Karpas-422 (cell line): Measurements from ENCODE around the gene JARID2. TPM values are rescaled to one million over a fixed set of nuclear protein-coding genes. Genes with fewer than 3 reads are reported as not detected.

Experiments
- DNase-seq: peaks from one replicate; pipeline ENCODE4 v3.0.0-alpha.2; 2015
- H2AFZ ChIP-seq: fragments of 200-600 bp; sonication (generic); 2 replicates; pipeline ENCODE4 v1.6.1; 2014; ENCODE audit warnings: antibody characterized with exemption, low read length, mixed read lengths
- H3K27ac ChIP-seq: fragments of 200-600 bp; sonication (generic); 2 replicates; pipeline ENCODE4 v1.5.1; 2014; ENCODE audit warnings: mild to moderate bottlenecking, low read length, moderate library complexity
- H3K27me3 ChIP-seq: fragments of 200-600 bp; sonication (generic); 2 replicates; pipeline ENCODE4 v1.6.1; 2014; ENCODE audit warnings: low read length, mixed read lengths
- H3K36me3 ChIP-seq: fragments of 200-600 bp; sonication (generic); 2 replicates; pipeline ENCODE4 v1.6.1; 2014; ENCODE audit warnings: low read length, mixed read lengths; ENCODE audit not compliant: insufficient read depth
- H3K4me1 ChIP-seq: fragments of 200-600 bp; sonication (generic); 2 replicates; pipeline ENCODE4 v1.6.1; 2014; ENCODE audit warnings: mild to moderate bottlenecking, low read length, mixed read lengths
- H3K4me2 ChIP-seq: fragments of 200-600 bp; sonication (generic); 2 replicates; pipeline ENCODE4 v1.6.1; 2014; ENCODE audit warnings: low read length, low read depth, mild to moderate bottlenecking; ENCODE audit not compliant: poor library complexity, severe bottlenecking
- H3K4me3 ChIP-seq: fragments of 200-600 bp; sonication (generic); 2 replicates; pipeline ENCODE4 v1.5.1; 2014; ENCODE audit warnings: mild to moderate bottlenecking, antibody characterized with exemption, low read length, mixed read lengths
- H3K79me2 ChIP-seq: fragments of 200-600 bp; sonication (generic); 2 replicates; pipeline ENCODE4 v1.6.1; 2014; ENCODE audit warnings: mild to moderate bottlenecking, low read length, mixed read lengths
- H3K9ac ChIP-seq: fragments of 200-600 bp; sonication (generic); 2 replicates; pipeline ENCODE4 v1.6.0; 2014; ENCODE audit warnings: low read length
- H3K9me2 ChIP-seq: fragments of 200-600 bp; sonication (generic), shearing (Covaris generic); replicated peaks from 2 replicates; pipeline ENCODE4 v1.6.0; 2014; ENCODE audit warnings: mild to moderate bottlenecking, low read length, moderate library complexity; ENCODE audit not compliant: insufficient read depth
- H3K9me3 ChIP-seq: fragments of 300-700, 200-600 bp; sonication (generic); 2 replicates; pipeline ENCODE4 v1.6.1; 2014; ENCODE audit warnings: low read length, mixed read lengths
- H4K20me1 ChIP-seq: fragments of 200-600 bp; sonication (generic); 2 replicates; pipeline ENCODE4 v1.6.1; 2014; ENCODE audit warnings: mild to moderate bottlenecking, antibody characterized with exemption, low read length, low read depth; ENCODE audit not compliant: insufficient read depth
- total RNA-seq: library from RNA; depleted of rRNA; stranded (reverse); fragments of >200 nt; shearing (Covaris generic); gene quantifications from 2 replicates; pipeline ENCODE4 v1.2.3, GENCODE V29; 2014; ENCODE audit warnings: low replicate concordance

The JARID2 gene
- total RNA-seq, 1 experiment from 2014 or later: 2.8 TPM

DNA sequence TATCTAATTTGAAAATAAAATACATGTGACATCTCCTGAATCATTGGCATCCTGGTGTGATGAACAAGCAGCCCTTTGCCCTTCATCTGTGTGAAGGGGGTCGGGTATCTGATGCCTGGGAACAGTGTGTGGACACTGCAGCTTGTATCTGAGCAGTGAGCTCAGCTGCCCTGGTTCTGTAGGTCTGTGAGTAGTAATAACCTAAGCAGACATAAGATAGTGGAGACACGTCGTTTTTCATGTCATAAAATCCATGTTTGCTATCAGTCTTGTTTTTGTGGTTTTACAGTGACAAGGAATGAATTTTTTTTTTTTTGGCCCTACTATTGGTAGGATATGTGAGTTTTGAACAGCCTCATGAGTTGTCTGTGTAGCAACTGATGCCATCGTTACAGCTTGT is 133.0 kb downstream of the JARID2 start:
- H3K9ac ChIP-seq: no peak overlapping the region

DNA sequence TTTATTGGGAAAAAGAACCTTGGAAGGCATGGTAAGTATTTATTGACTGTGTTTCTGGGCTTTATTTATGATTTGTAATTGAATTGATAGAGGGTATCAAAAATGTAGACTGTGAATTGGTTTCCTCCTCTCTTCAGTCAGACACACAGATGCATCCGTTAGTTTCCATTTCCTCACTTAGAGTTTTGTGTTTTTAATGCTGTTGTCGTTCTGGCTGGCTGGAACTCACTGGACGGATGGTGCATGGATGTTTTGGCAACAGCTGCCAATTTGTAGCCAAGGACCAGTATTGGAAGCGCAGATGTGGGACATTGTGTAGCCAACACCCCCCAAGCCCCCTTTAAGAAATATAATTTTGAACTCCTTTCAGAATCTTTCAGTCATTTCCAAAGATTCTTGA is 134.5 kb downstream of the JARID2 start:
- Histone ChIP-seq H3K4me2 (no peak overlapping the region), H3K9ac (no peak overlapping the region), H3K27me3 (no peaks in the 10 kb centered on the region), H3K9me2 (no peaks in the 10 kb centered on the region), H3K4me3 (no peak overlapping the region), H3K27ac (no peak overlapping the region), H3K79me2 (no peaks in the 10 kb centered on the region), H2AFZ (no peak overlapping the region), H3K36me3 (no peaks in the 10 kb centered on the region), H3K4me1 (no peaks in the 10 kb centered on the region), H4K20me1 (peaks cover 50% of the 10 kb centered on the region; the same call in 1 of the 2 replicates), H3K9me3 (no peaks in the 10 kb centered on the region)
- DNase-seq: no peak

More for the DNA sequence above, 133.0 kb downstream of the JARID2 start:
- Histone ChIP-seq H2AFZ (no peak overlapping the region), H3K4me3 (no peak overlapping the region), H3K27me3 (no peaks in the 10 kb centered on the region), H3K36me3 (no peaks in the 10 kb centered on the region), H3K9me3 (no peaks in the 10 kb centered on the region), H3K79me2 (no peaks in the 10 kb centered on the region), H3K27ac (no peak overlapping the region), H4K20me1 (peaks cover 55% of the 10 kb centered on the region; the same call in 1 of the 2 replicates), H3K4me2 (no peak overlapping the region), H3K9me2 (no peaks in the 10 kb centered on the region), H3K4me1 (no peaks in the 10 kb centered on the region)
- no peak for DNase-seq

DNA sequence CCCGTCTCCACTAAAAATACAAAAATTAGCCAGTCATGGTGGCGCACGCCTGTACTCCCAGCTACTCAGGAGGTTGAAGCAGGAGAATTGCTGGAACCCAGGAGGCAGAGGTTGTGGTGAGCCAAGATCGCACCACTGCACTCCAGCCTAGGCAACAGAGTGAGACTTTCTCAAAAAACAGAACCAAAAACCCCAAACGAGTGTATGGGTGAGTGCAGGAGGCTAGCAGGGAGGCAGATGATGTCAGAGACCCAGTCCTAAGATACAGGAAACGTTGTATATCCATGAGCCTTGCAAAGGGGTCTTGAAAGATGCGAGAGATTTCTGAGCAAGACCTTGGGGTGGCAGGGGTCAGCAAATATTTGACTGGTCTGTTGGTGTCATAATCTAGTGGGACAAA is 136.2 kb downstream of the JARID2 start:
- Histone ChIP-seq H3K9me2 (no peaks in the 10 kb centered on the region), H3K79me2 (no peaks in the 10 kb centered on the region), H3K36me3 (no peaks in the 10 kb centered on the region), H3K4me2 (no peak overlapping the region), H3K27me3 (no peaks in the 10 kb centered on the region), H3K9ac (no peak overlapping the region), H2AFZ (no peak overlapping the region), H4K20me1 (peaks cover 39% of the 10 kb centered on the region; the same call in 1 of the 2 replicates), H3K9me3 (no peaks in the 10 kb centered on the region), H3K27ac (no peak overlapping the region), H3K4me3 (no peak overlapping the region), H3K4me1 (no peaks in the 10 kb centered on the region)
- no peak for DNase-seq

DNA sequence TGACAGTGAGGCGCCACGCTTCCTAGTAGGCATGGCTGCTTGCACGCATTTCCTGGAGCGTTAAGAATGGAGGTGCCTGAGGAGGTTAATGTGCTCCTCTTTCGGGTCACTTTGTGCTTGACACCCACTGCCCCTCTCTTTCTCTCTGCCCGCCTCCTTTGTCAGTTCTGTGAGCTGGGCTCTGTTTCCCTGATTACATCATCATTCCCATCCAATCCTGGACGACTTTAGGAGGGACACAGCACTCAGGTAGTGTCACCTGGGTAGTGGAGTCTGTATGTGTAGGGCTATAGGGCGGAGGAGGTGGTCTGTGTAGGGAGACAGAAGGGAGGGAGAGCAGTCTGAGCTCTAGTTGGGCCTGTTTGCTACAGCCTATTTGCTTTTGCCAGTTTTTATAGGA is 136.8 kb downstream of the JARID2 start:
- no peaks in the 10 kb centered on the region for H3K9me3 ChIP-seq
- H3K4me2 ChIP-seq: no peak overlapping the region
- no peak overlapping the region for H2AFZ ChIP-seq
- H3K4me3 ChIP-seq: no peak overlapping the region
- no peak for DNase-seq
- no peak overlapping the region for H3K27ac ChIP-seq
- no peaks in the 10 kb centered on the region for H3K79me2 ChIP-seq
- no peaks in the 10 kb centered on the region for H3K36me3 ChIP-seq
- no peak overlapping the region for H3K9ac ChIP-seq
- no peaks in the 10 kb centered on the region for H3K4me1 ChIP-seq
- H4K20me1 ChIP-seq: peaks cover 43% of the 10 kb centered on the region
- no peaks in the 10 kb centered on the region for H3K27me3 ChIP-seq
- no peaks in the 10 kb centered on the region for H3K9me2 ChIP-seq

DNA sequence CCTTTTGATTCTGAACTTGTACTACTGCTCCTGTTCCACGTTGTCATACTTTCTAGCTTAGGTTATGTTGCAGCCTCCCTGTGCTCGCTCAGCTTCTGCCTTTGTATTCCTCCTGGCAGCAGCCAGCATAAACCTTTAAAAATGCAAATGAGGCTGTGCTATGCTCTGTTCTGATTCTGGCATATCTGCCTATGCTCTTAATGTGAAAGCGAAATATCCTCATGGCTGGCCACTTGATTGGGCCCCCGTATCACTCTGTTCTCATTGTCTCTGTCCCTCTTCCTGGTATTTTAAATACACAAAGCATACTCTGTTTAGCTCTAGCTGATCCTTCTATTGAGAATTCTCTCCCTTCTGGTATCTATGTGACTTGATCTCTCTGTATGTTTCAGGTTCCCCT is 139.0 kb downstream of the JARID2 start:
- no peak overlapping the region for H3K4me2 ChIP-seq
- H3K9me2 ChIP-seq: no peaks in the 10 kb centered on the region
- no peaks in the 10 kb centered on the region for H3K36me3 ChIP-seq
- no peaks in the 10 kb centered on the region for H3K9me3 ChIP-seq
- no peak for DNase-seq
- no peak overlapping the region for H3K9ac ChIP-seq
- H3K4me1 ChIP-seq: no peaks in the 10 kb centered on the region
- no peaks in the 10 kb centered on the region for H3K79me2 ChIP-seq
- H3K27me3 ChIP-seq: no peaks in the 10 kb centered on the region
- H4K20me1 ChIP-seq: peaks cover 49% of the 10 kb centered on the region
- H3K27ac ChIP-seq: no peak overlapping the region
- H2AFZ ChIP-seq: no peak overlapping the region
- H3K4me3 ChIP-seq: no peak overlapping the region

DNA sequence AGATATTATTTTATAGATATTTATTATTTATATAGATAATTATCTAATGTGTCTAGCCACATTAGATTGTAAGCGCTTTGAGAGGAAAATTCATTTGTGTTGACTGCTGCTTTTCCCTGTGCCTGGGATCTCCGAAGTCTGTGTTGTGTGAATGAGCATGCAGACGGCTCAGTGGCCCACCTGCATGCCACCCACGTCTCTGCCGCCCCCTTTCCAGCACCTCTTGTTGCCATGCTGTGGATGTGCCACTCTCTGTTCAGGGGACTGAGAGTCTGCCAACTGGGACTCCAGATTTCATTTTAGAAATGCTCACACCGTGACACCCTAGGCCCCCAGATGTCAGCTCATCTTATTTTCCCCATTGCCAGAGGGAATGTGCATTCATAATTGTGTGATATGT is 139.7 kb downstream of the JARID2 start:
- Histone ChIP-seq H3K79me2 (no peaks in the 10 kb centered on the region), H3K27me3 (no peaks in the 10 kb centered on the region), H3K9ac (no peak overlapping the region), H3K9me3 (no peaks in the 10 kb centered on the region), H3K36me3 (no peaks in the 10 kb centered on the region), H4K20me1 (peaks cover 53% of the 10 kb centered on the region), H2AFZ (no peak overlapping the region), H3K4me1 (no peaks in the 10 kb centered on the region), H3K4me3 (no peak overlapping the region), H3K27ac (no peak overlapping the region), H3K9me2 (no peaks in the 10 kb centered on the region), H3K4me2 (no peak overlapping the region)
- DNase-seq: no peak

DNA sequence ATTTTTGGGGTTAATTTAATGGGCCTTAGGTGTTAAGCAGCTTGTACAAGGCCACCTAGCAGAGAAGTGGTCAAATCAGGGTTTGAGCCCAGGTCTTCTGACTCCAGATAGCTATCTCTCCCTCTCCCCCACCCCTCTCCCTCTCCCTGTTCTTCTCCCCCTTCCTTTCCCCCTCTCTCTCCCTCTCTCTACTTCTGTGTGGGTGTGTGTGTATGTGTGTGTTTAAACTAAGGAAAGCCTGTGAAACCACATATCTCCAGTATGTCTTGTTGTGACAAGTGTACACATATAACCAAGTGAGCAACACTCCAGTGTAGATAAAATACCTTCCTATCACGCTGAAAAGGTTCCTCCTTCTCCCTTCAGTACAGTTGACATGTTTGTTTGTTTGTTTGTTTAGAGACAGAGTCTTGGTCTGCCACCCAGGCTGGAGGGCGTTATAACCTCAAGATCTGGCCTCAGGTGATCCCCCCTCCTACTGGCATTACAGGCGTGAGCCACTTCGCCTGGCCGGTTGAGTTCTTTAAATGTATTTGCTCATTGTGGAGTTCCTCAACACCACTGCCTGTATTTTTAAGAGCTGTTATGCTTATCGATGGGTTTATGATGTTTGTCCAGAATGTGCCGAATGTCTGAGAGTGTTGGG is 140.4 kb downstream of the JARID2 start:
- H3K4me3 ChIP-seq: no peak overlapping the region
- no peaks in the 10 kb centered on the region for H3K27me3 ChIP-seq
- no peaks in the 10 kb centered on the region for H3K36me3 ChIP-seq
- no peak overlapping the region for H3K9ac ChIP-seq
- no peaks in the 10 kb centered on the region for H3K79me2 ChIP-seq
- DNase-seq: no peak
- no peaks in the 10 kb centered on the region for H3K4me1 ChIP-seq
- peaks cover 60% of the 10 kb centered on the region for H4K20me1 ChIP-seq
- no peaks in the 10 kb centered on the region for H3K9me2 ChIP-seq
- no peaks in the 10 kb centered on the region for H3K9me3 ChIP-seq
- H3K27ac ChIP-seq: no peak overlapping the region
- H3K4me2 ChIP-seq: no peak overlapping the region
- no peak overlapping the region for H2AFZ ChIP-seq

DNA sequence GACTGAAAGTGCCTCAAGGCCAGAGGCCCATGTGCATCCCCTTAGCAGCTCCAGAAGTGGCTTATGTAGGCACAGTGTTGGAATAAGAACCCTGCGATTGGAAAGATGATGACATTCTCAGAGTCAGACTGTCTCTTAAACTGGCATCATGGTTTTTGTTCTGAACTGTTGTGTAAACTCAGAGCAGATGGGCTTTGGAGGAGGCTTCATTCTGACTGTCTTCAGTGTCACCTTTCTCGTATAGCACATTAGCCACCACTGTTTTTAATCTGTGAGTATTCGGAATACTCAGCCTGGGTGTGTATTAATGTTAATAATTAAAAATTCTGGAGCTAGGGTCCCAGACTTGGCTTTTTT is 140.9 kb downstream of the JARID2 start:
- no peak overlapping the region for H3K27ac ChIP-seq
- no peaks in the 10 kb centered on the region for H3K9me3 ChIP-seq
- H4K20me1 ChIP-seq: peaks cover 61% of the 10 kb centered on the region
- no peak overlapping the region for H2AFZ ChIP-seq
- no peak overlapping the region for H3K4me3 ChIP-seq
- no peaks in the 10 kb centered on the region for H3K27me3 ChIP-seq
- no peaks in the 10 kb centered on the region for H3K79me2 ChIP-seq
- no peaks in the 10 kb centered on the region for H3K9me2 ChIP-seq
- H3K36me3 ChIP-seq: no peaks in the 10 kb centered on the region
- DNase-seq: no peak
- H3K9ac ChIP-seq: no peak overlapping the region
- H3K4me2 ChIP-seq: no peak overlapping the region
- no peaks in the 10 kb centered on the region for H3K4me1 ChIP-seq
